H9 (cell line): ENCODE results near the gene C18orf63. TPM values are rescaled to one million over a fixed set of nuclear protein-coding genes. Genes with fewer than 3 reads are reported as not detected.

Experiments used
- DNase-seq: peaks from one replicate; pipeline ENCODE4 v3.0.0-alpha.2; 2017
- H2AFZ ChIP-seq: one replicate; pipeline ENCODE4 v1.6.1; 2013; ENCODE audit warnings: mild to moderate bottlenecking, low read length, control low read depth, moderate library complexity
- H2AK5ac ChIP-seq: 2 replicates; pipeline ENCODE4 v1.6.1; 2013; ENCODE audit warnings: low read length, control low read depth, mixed read lengths; ENCODE audit not compliant: insufficient read length
- H2BK120ac ChIP-seq: one replicate; pipeline ENCODE4 v1.6.1; 2013; ENCODE audit warnings: low read depth, mild to moderate bottlenecking, low read length, control low read depth, inconsistent platforms; ENCODE audit not compliant: poor library complexity, severe bottlenecking
- H2BK12ac ChIP-seq: 2 replicates; pipeline ENCODE4 v1.6.1; 2013; ENCODE audit warnings: low read length, control low read depth, mixed read lengths, low read depth; ENCODE audit not compliant: insufficient read length
- H2BK15ac ChIP-seq: 2 replicates; pipeline ENCODE4 v1.6.1; 2013; ENCODE audit warnings: low read depth, low read length, control low read depth
- H2BK20ac ChIP-seq: one replicate; pipeline ENCODE4 v1.6.1; 2013; ENCODE audit warnings: low read depth, mild to moderate bottlenecking, low read length, control low read depth, inconsistent platforms; ENCODE audit not compliant: poor library complexity, severe bottlenecking
- H2BK5ac ChIP-seq: 2 replicates; pipeline ENCODE4 v1.6.1; 2013; ENCODE audit warnings: low read length, control low read depth, mixed read lengths; ENCODE audit not compliant: insufficient read length
- H3K14ac ChIP-seq: 2 replicates; pipeline ENCODE4 v1.6.1; 2013; ENCODE audit warnings: low read length, control low read depth; ENCODE audit not compliant: insufficient read depth
- H3K18ac ChIP-seq: 2 replicates; pipeline ENCODE4 v1.6.1; 2013; ENCODE audit warnings: low read depth, mild to moderate bottlenecking, mixed read lengths, low read length, control low read depth; ENCODE audit not compliant: insufficient read length
- H3K23ac ChIP-seq: 2 replicates; pipeline ENCODE4 v1.6.1; 2013; ENCODE audit warnings: low read length, control low read depth, mixed read lengths, low read depth; ENCODE audit not compliant: insufficient read length
- H3K23me2 ChIP-seq: 2 replicates; pipeline ENCODE4 v1.6.1; 2013; ENCODE audit warnings: low read depth, mild to moderate bottlenecking, mixed read lengths, low read length, control low read depth; ENCODE audit not compliant: insufficient read length, poor library complexity, severe bottlenecking
- H3K27ac ChIP-seq: 2 replicates; pipeline ENCODE4 v1.5.1; 2013; ENCODE audit warnings: low read length, control low read depth, mixed read lengths, low read depth; ENCODE audit not compliant: insufficient read length
- H3K27me3 ChIP-seq: 2 replicates; pipeline ENCODE4 v1.6.1; 2013; ENCODE audit warnings: low read length, control low read depth, inconsistent platforms; ENCODE audit not compliant: insufficient read depth
- H3K4ac ChIP-seq: 2 replicates; pipeline ENCODE4 v1.6.1; 2013; ENCODE audit warnings: low read depth, mild to moderate bottlenecking, control low read depth, inconsistent platforms, low read length, moderate library complexity
- H3K4me1 ChIP-seq: 2 replicates; pipeline ENCODE4 v1.6.1; 2013; ENCODE audit warnings: low read length, control low read depth, inconsistent platforms; ENCODE audit not compliant: insufficient read depth
- H3K4me2 ChIP-seq: 2 replicates; pipeline ENCODE4 v1.6.1; 2013; ENCODE audit warnings: low read length, control low read depth, mixed read lengths; ENCODE audit not compliant: insufficient read length, insufficient read depth
- H3K56ac ChIP-seq: 2 replicates; pipeline ENCODE4 v1.6.1; 2013; ENCODE audit warnings: low read depth, mild to moderate bottlenecking, mixed read lengths, low read length, control low read depth; ENCODE audit not compliant: insufficient read length
- H3K79me1 ChIP-seq: 2 replicates; pipeline ENCODE4 v1.6.1; 2013; ENCODE audit warnings: low read depth, mild to moderate bottlenecking, moderate library complexity, low read length, control low read depth, inconsistent platforms; ENCODE audit not compliant: insufficient read depth, poor library complexity, severe bottlenecking
- H3K79me2 ChIP-seq: 2 replicates; pipeline ENCODE4 v1.6.1; 2013; ENCODE audit warnings: low read length, control low read depth, inconsistent platforms; ENCODE audit not compliant: insufficient read depth
- H3K9ac ChIP-seq: 2 replicates; pipeline ENCODE4 v1.6.1; 2013; ENCODE audit warnings: low read length, control low read depth, mixed read lengths; ENCODE audit not compliant: insufficient read length; ENCODE audit errors: extremely low read depth
- H3K9me3 ChIP-seq: one replicate; pipeline ENCODE4 v1.6.1; 2013; ENCODE audit warnings: low read depth, low read length, inconsistent platforms; ENCODE audit not compliant: control insufficient read depth
- H3T11ph ChIP-seq: one replicate; pipeline ENCODE4 v1.6.1; 2013; ENCODE audit warnings: mild to moderate bottlenecking, low read length, control low read depth, inconsistent platforms
- H4K20me1 ChIP-seq: one replicate; pipeline ENCODE4 v1.6.1; 2013; ENCODE audit not compliant: control insufficient read depth, insufficient read length, insufficient read depth
- H4K5ac ChIP-seq: 2 replicates; pipeline ENCODE4 v1.6.1; 2013; ENCODE audit warnings: low read depth, mild to moderate bottlenecking, mixed read lengths, low read length, control low read depth; ENCODE audit not compliant: insufficient read length
- H4K8ac ChIP-seq: replicated peaks from 2 replicates; pipeline ENCODE4 v1.6.1; 2013; ENCODE audit warnings: low read length, control low read depth, mixed read lengths, low read depth; ENCODE audit not compliant: insufficient read length
- H4K91ac ChIP-seq: 2 replicates; pipeline ENCODE4 v1.6.1; 2013; ENCODE audit warnings: low read depth, mild to moderate bottlenecking, moderate library complexity, mixed read lengths, low read length, control low read depth; ENCODE audit not compliant: insufficient read length
- H3K27ac Mint-ChIP-seq, 3 experiments: 2 replicates in 2 of 3; 3 replicates in 1 of 3; pipeline ENCODE4 v1.8.0; 2020 to 2021; ENCODE audit warnings: mixed read lengths in 3 of 3, mild to moderate bottlenecking in 1 of 3, moderate library complexity in 1 of 3
- H3K27me3 Mint-ChIP-seq: 2 replicates; pipeline ENCODE4 v1.8.0; 2021; ENCODE audit warnings: low read depth, mild to moderate bottlenecking, moderate library complexity, mixed read lengths
- H3K36me3 Mint-ChIP-seq, 3 experiments: 2 replicates in 2 of 3; 3 replicates in 1 of 3; pipeline ENCODE4 v1.8.0; 2020 to 2021; ENCODE audit warnings: low read depth in 3 of 3, mixed read lengths in 3 of 3; ENCODE audit not compliant: insufficient read depth in 1 of 3
- H3K4me1 Mint-ChIP-seq, 2 experiments: 2 replicates each; pipeline ENCODE4 v1.8.0; 2020; ENCODE audit warnings: mixed read lengths in 2 of 2
- H3K4me3 Mint-ChIP-seq, 2 experiments: 2 replicates in 1 of 2; 3 replicates in 1 of 2; pipeline ENCODE4 v1.8.0; 2020 to 2021; ENCODE audit warnings: mild to moderate bottlenecking in 2 of 2, mixed read lengths in 2 of 2, moderate library complexity in 1 of 2
- H3K9me3 Mint-ChIP-seq, 2 experiments: 2 replicates in 1 of 2; 3 replicates in 1 of 2; pipeline ENCODE4 v1.8.0; 2020; ENCODE audit warnings: mild to moderate bottlenecking in 2 of 2, mixed read lengths in 2 of 2, moderate library complexity in 1 of 2
- CTCF ChIP-seq: fragments of 200-600 bp; sonication (generic); conservative IDR thresholded peaks from 3 replicates; pipeline ENCODE4 v1.8.0; 2021; ENCODE audit warnings: antibody characterized with exemption, mild to moderate bottlenecking
- WGBS: extraction: QIAGEN DNeasy Blood & Tissue Kit; methylation state at CpG from one replicate; pipeline ENCODE4 v1.1.7; 2013; ENCODE audit warnings: missing lambda C conversion rate, low lambda C conversion rate, mixed read lengths; ENCODE audit not compliant: insufficient read length; ENCODE audit errors: extremely low coverage; 5-methylcytosine and 5-hydroxymethylcytosine counted together
- total RNA-seq: library from RNA; stranded (reverse); gene quantifications from 2 replicates; pipeline ENCODE4 v1.2.1, GENCODE V29; 2021

C18orf63 gene
- total RNA-seq, 1 experiment from 2014 or later = not detected

- no peak overlapping the region for H4K8ac ChIP-seq
- no peak overlapping the region for H3K27ac Mint-ChIP-seq
- peaks cover 8% of the 10 kb centered on the region for H3K9me3 ChIP-seq
- H3K79me2 ChIP-seq = no peaks in the 10 kb centered on the region
- H3K27ac ChIP-seq = no peak overlapping the region
- no peaks in the 10 kb centered on the region for H3K27me3 ChIP-seq
- no peak overlapping the region for H3K9ac ChIP-seq
- H3K79me1 ChIP-seq = no peaks in the 10 kb centered on the region
- no peak overlapping the region for H4K5ac ChIP-seq
- H3K4me3 Mint-ChIP-seq = no peak overlapping the region
- H3K23ac ChIP-seq = no peak overlapping the region
- no peak for TF ChIP-seq CTCF
- H3K18ac ChIP-seq = no peak overlapping the region
- no peaks in the 10 kb centered on the region for H3K23me2 ChIP-seq
- no peaks in the 10 kb centered on the region for H4K20me1 ChIP-seq
- H2AFZ ChIP-seq = no peak overlapping the region
- no peak overlapping the region for H2BK120ac ChIP-seq
- no peak for DNase-seq
- no peak overlapping the region for H3K4me2 ChIP-seq
- H2BK15ac ChIP-seq = no peak overlapping the region
- no peak overlapping the region for H4K91ac ChIP-seq
- no peak overlapping the region for H2BK5ac ChIP-seq
- peaks cover 20 to 22% of the 10 kb centered on the region in 2 experiments for H3K4me1 Mint-ChIP-seq
- no peak overlapping the region for H2BK12ac ChIP-seq
- H3K27me3 Mint-ChIP-seq = peaks cover 1% of the 10 kb centered on the region; the same call in 1 of the 2 replicates
- WGBS = no CpG with 5 or more reads among the region's 10 CpGs
- H3K36me3 Mint-ChIP-seq = peaks cover 14 to 26% (median 15%) of the 10 kb centered on the region in 3 experiments
- no peak overlapping the region for H3K14ac ChIP-seq
- H3K9me3 Mint-ChIP-seq = peaks cover 30 to 36% of the 10 kb centered on the region in 2 experiments
- no peak overlapping the region for H2BK20ac ChIP-seq
- H3K56ac ChIP-seq = no peak overlapping the region
- H3K4me1 ChIP-seq = no peaks in the 10 kb centered on the region
- H3T11ph ChIP-seq = no peak overlapping the region
- H2AK5ac ChIP-seq = no peak overlapping the region
- H3K4ac ChIP-seq = no peak overlapping the region
Measured at GRCh38 chr18:74382481-74383017, 66.9 kb downstream of the C18orf63 start.
